Measurements from ENCODE around the gene AAK1. TPM values are rescaled to one million over a fixed set of nuclear protein-coding genes. Genes with fewer than 3 reads are reported as not detected.
A peak's percentile ranks its signal among the peaks of the same experiment; 100 is the strongest.
"Not testable (repeated sequence)": the region's sequence is repeated elsewhere in the genome, so short reads cannot be mapped to it uniquely, and the experiment has no call there.

The AAK1 gene
- total RNA-seq, 2 experiments from 2014 or later, result 95.2 to 99.3 TPM

DNA sequence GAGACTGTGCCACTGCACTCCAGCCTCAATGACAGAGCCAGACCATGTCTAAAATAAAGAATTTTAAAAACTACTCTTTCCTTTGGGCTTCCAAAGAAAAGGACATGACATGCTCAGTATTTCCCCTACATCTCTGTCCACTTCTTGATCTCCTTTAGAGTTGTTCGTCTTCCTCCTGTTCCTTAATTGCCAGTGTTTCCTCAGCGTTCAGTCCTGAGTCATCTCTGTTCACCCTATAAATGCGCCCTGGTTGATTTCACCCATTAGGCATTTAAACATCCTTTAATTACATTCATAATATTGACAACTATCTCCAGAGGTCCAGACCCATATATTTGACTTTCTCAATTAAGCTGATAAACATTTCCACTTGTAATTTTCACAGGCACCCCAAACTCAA lies 64.0 kb downstream of the AAK1 start:
- Mint-ChIP-seq H3K27ac (peak overlapping the region; percentile 26), H3K36me3 (peaks cover 2% of the 10 kb centered on the region), H3K27me3 (no peaks in the 10 kb centered on the region), H3K4me1 (ENCODE audit: low read depth) (peaks cover 75% of the 10 kb centered on the region), H3K9me3 (no peaks in the 10 kb centered on the region), H3K4me3 (no peak overlapping the region)
- intact Hi-C loops (cut with micrococcal nuclease), result loop anchor here (5.0 kb wide), 1 partner anchor 113 kb away; no protein-coding TSS in a partner anchor
- DNase-seq, result no peak
- CTCF ChIA-PET, result interaction anchor here (0.8 to 13.6 kb wide), 2 partner anchors 17 to 103 kb away, joined by 3 to 175 read pairs; no protein-coding TSS in a partner anchor
- POLR2A ChIA-PET, result no interaction called here

DNA sequence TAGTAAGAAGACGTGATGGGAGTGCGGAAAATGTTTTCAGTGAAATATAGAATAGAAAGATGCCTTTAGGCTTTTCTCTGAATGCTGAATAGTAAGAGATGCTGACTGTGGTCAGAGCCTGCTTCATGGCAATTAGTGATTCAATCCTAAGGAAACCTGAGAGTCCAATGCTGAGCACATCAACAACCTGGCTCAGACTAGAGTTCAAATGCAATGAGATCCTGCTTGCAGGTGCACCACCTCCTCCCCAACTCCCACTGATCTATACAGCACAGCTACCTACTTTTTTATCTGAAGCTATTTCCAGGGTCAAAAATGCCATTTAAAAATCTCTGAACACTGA lies 65.4 kb downstream of the AAK1 start:
- no peak for DNase-seq
- Mint-ChIP-seq H3K27ac (peak overlapping the region; percentile 44), H3K36me3 (peaks cover 2% of the 10 kb centered on the region), H3K27me3 (no peaks in the 10 kb centered on the region), H3K4me3 (no peak overlapping the region), H3K9me3 (no peaks in the 10 kb centered on the region), H3K4me1 (ENCODE audit: low read depth) (peaks cover 68% of the 10 kb centered on the region)
- intact Hi-C loops (cut with micrococcal nuclease), result loop anchor here (5.0 kb wide), 1 partner anchor 114 kb away; no protein-coding TSS in a partner anchor
- POLR2A ChIA-PET, result interaction anchor here (0.6 kb wide), 1 partner anchor 178 kb away, joined by 3 read pairs; no protein-coding TSS in a partner anchor
- CTCF ChIA-PET, result interaction anchor here (0.5 to 13.6 kb wide), 2 partner anchors 15 to 127 kb away, joined by 3 to 175 read pairs; no protein-coding TSS in a partner anchor

DNA sequence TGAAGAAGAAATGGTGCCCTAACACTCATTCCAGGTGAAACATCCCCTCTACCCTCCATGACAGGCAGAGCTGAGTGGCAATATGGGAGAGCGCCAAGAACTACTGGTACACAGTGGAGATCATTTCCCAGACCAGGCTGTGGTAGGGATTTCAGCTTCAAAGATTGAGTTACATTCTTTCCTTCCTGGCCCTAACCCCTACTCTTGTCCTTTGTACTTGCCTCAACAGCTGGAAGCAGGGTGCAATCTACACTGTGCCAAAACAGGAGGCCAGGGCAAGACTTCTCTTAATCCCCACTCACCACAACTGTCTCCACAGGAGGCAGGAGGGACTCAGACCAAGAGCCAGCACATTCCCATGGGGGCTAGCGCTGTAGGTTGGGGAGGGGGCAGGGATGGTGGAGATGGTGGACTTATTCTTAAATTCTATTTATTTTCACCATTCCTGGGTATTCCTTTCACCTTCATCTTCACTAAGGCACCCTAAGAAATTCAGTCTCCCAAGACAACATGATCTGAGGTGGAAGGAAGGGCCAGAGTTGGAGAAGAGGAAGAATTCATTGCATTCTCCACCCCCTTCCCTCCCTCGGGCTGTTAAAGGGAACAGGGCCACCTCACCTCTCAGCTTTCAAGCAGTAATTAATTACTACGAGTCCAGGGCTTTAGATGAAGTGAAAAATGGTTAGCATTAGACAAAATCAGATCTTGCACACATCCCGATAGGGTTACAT lies 65.9 kb downstream of the AAK1 start:
- CTCF ChIA-PET, result interaction anchor here (0.9 to 13.6 kb wide), 2 partner anchors 15 to 147 kb away, joined by 3 to 175 read pairs; no protein-coding TSS in a partner anchor
- intact Hi-C loops (cut with micrococcal nuclease), result loop anchor here (5.0 kb wide), 1 partner anchor 115 kb away; no protein-coding TSS in a partner anchor
- no peak for DNase-seq
- Mint-ChIP-seq H3K4me1 (ENCODE audit: low read depth) (peaks cover 68% of the 10 kb centered on the region), H3K9me3 (no peaks in the 10 kb centered on the region), H3K4me3 (no peak overlapping the region), H3K27ac (no peak overlapping the region), H3K36me3 (peaks cover 2% of the 10 kb centered on the region), H3K27me3 (no peaks in the 10 kb centered on the region)
- POLR2A ChIA-PET, result interaction anchor here (0.6 kb wide), 1 partner anchor 177 kb away, joined by 3 read pairs; no protein-coding TSS in a partner anchor

DNA sequence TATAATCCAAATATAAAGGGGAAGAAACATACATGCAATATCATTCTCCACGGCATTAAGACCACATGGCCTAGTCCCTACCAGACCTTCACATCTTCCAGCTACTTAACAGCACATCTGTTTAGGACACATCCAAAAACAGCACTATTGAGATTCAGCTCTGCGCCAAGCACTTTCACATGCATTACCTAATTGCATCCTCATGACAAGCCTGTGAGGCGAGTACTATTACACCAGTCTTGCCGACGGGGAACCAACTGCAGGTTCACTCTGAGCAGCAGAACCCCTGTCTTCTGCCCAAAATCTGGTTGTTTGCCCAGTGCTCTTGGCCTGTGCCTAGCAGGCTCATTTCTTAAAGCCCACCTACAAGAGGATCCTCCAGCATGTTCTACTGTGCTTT lies 66.7 kb downstream of the AAK1 start:
- H3K27ac Mint-ChIP-seq, result no peak overlapping the region
- no peaks in the 10 kb centered on the region for H3K9me3 Mint-ChIP-seq
- peaks cover 2% of the 10 kb centered on the region for H3K36me3 Mint-ChIP-seq
- H3K27me3 Mint-ChIP-seq, result no peaks in the 10 kb centered on the region
- H3K4me1 Mint-ChIP-seq (ENCODE audit: low read depth), result peaks cover 65% of the 10 kb centered on the region
- intact Hi-C loops (cut with micrococcal nuclease), result loop anchor here (5.0 kb wide), 1 partner anchor 115 kb away; no protein-coding TSS in a partner anchor
- H3K4me3 Mint-ChIP-seq, result no peak overlapping the region
- ChIA-PET POLR2A (no interaction called here), CTCF (interaction anchor here (0.9 to 13.6 kb wide), 3 partner anchors 14 to 148 kb away, joined by 3 to 175 read pairs (median 5); no protein-coding TSS in a partner anchor)
- DNase-seq, result no peak

DNA sequence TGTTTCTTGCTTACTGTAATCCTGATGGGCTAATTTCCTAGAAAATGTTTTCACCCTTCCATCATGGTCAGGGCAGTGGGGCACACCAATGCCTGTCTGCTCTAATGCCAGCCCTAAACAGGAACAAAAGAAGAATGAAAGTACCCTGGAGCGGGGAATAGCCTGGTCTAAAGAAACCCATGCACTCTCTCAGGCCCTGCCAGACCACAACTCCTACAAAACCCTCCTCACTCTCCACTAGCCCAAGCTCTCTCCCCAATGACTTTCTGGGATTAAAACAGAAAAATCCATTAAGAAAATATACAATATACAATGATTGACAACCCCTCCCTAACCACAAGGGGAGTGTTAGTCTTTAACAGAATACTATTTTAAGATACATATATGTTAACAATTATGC lies 67.6 kb downstream of the AAK1 start:
- Mint-ChIP-seq H3K4me3 (no peak overlapping the region), H3K27me3 (no peaks in the 10 kb centered on the region), H3K36me3 (peaks cover 2% of the 10 kb centered on the region), H3K9me3 (no peaks in the 10 kb centered on the region), H3K4me1 (ENCODE audit: low read depth) (peaks cover 70% of the 10 kb centered on the region), H3K27ac (no peak overlapping the region)
- CTCF ChIA-PET, result interaction anchor here (1.5 to 13.6 kb wide), 2 partner anchors 13 to 73 kb away, joined by 5 to 175 read pairs; no protein-coding TSS in a partner anchor
- POLR2A ChIA-PET, result no interaction called here
- intact Hi-C loops (cut with micrococcal nuclease), result loop anchor here (5.0 kb wide), 1 partner anchor 116 kb away; no protein-coding TSS in a partner anchor
- DNase-seq, result no peak

DNA sequence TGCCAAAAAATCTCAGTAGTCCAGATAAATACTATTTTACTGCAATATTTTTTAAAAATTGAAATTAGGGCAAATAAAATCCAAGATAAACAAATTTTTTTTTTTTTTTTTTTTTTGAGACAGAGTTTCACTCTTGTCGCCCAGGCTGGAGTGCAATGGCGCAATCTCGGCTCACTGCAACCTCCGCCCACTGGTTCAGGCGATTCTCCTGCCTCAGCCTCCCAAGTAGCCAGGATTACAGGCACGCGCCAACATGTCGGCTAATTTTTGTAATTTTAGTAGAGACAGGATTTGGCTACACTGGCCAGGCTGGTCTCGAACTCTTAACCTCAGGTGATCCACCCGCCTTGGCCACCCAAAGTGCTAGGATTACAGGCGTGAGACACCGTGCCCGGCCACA lies 68.2 kb downstream of the AAK1 start:
- POLR2A ChIA-PET, H3K27me3 Mint-ChIP-seq, H3K36me3 Mint-ChIP-seq, H3K4me3 Mint-ChIP-seq, H3K9me3 Mint-ChIP-seq, H3K27ac Mint-ChIP-seq, DNase-seq: not testable (repeated sequence)
- peaks cover 72% of the 10 kb centered on the region for H3K4me1 Mint-ChIP-seq (ENCODE audit: low read depth)
- intact Hi-C loops (cut with micrococcal nuclease), result loop anchor here (5.0 kb wide), 1 partner anchor 117 kb away; no protein-coding TSS in a partner anchor
- CTCF ChIA-PET, result interaction anchor here (1.5 kb wide), 1 partner anchor 74 kb away, joined by 5 read pairs; no protein-coding TSS in a partner anchor

- Mint-ChIP-seq H3K36me3 (peaks cover 2% of the 10 kb centered on the region), H3K4me1 (ENCODE audit: low read depth) (peaks cover 68% of the 10 kb centered on the region), H3K9me3 (no peaks in the 10 kb centered on the region), H3K4me3 (no peak overlapping the region), H3K27me3 (no peaks in the 10 kb centered on the region), H3K27ac (peak overlapping the region; percentile 23)
- POLR2A ChIA-PET, result no interaction called here
- no peak for DNase-seq
- intact Hi-C loops (cut with micrococcal nuclease), result no loop called here
- CTCF ChIA-PET, result interaction anchor here (0.7 to 2.9 kb wide), 5 partner anchors 8 to 197 kb away, joined by 3 to 27 read pairs (median 4); no protein-coding TSS in a partner anchor
These were observed 70.9 kb downstream of the AAK1 start for GRCh38 chr2:69572641-69573040.

- POLR2A ChIA-PET, result interaction anchor here (0.6 kb wide), 1 partner anchor 110 kb away, joined by 4 read pairs; no protein-coding TSS in a partner anchor
- CTCF ChIA-PET, result interaction anchor here (0.6 to 2.8 kb wide), 4 partner anchors 126 to 195 kb away, joined by 3 to 13 read pairs (median 4); no protein-coding TSS in a partner anchor
- no peak for DNase-seq
- intact Hi-C loops (cut with micrococcal nuclease), result loop anchor here (2.0 kb wide), 1 partner anchor 14 kb away; no protein-coding TSS in a partner anchor
- Mint-ChIP-seq H3K36me3 (peaks cover 2% of the 10 kb centered on the region), H3K27me3 (no peaks in the 10 kb centered on the region), H3K4me3 (no peak overlapping the region), H3K9me3 (no peaks in the 10 kb centered on the region), H3K27ac (peak overlapping the region; percentile 70), H3K4me1 (ENCODE audit: low read depth) (peaks cover 68% of the 10 kb centered on the region)
These were observed 72.3 kb downstream of the AAK1 start for GRCh38 chr2:69571189-69571588.

GRCh38 chr2:69570474-69570873 lies 73.1 kb downstream of the AAK1 start:
- H3K36me3 Mint-ChIP-seq, result peaks cover 2% of the 10 kb centered on the region
- intact Hi-C loops (cut with micrococcal nuclease), result loop anchor here (2.0 kb wide), 1 partner anchor 14 kb away; no protein-coding TSS in a partner anchor
- POLR2A ChIA-PET, result no interaction called here
- CTCF ChIA-PET, result interaction anchor here (0.5 to 2.8 kb wide), 6 partner anchors 10 to 472 kb away, joined by 3 to 13 read pairs (median 3); no protein-coding TSS in a partner anchor
- H3K4me3 Mint-ChIP-seq, result no peak overlapping the region
- no peaks in the 10 kb centered on the region for H3K27me3 Mint-ChIP-seq
- no peak for DNase-seq
- H3K27ac Mint-ChIP-seq, result peak overlapping the region; percentile 70
- H3K9me3 Mint-ChIP-seq, result no peaks in the 10 kb centered on the region
- H3K4me1 Mint-ChIP-seq (ENCODE audit: low read depth), result peaks cover 75% of the 10 kb centered on the region

DNA sequence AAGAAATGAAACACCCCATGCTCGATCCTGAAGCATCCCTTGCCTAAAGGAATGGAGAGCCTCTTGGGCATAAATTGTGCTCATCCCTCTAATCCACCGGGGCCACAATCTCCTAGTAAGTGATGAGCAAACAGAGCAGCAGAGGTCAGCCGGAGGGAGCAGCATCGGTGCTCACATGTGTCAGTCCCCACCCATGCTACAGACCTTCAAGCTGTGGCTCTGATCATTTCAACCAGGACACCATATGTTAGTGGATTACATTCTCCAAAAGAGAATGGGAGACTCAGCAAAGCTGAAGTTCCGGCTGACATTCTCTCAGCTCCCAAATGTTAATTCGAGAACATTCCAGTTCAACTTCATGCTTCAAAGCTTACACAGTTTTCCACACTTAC lies 75.6 kb downstream of the AAK1 start:
- Mint-ChIP-seq H3K27ac (peak overlapping the region; percentile 28), H3K36me3 (no peaks in the 10 kb centered on the region), H3K9me3 (no peaks in the 10 kb centered on the region), H3K4me3 (no peak overlapping the region), H3K27me3 (no peaks in the 10 kb centered on the region), H3K4me1 (ENCODE audit: low read depth) (peaks cover 86% of the 10 kb centered on the region)
- intact Hi-C loops (cut with micrococcal nuclease), result loop anchor here (5.0 kb wide), 1 partner anchor 186 kb away; no protein-coding TSS in a partner anchor
- CTCF ChIA-PET, result interaction anchor here (1.0 kb wide), 2 partner anchors 147 to 157 kb away, joined by 3 to 5 read pairs; no protein-coding TSS in a partner anchor
- DNase-seq, result no peak
- POLR2A ChIA-PET, result no interaction called here

- no peak overlapping the region for H3K4me3 Mint-ChIP-seq
- CTCF ChIA-PET, result interaction anchor here (1.0 to 8.7 kb wide), 17 partner anchors 11 to 258 kb away, joined by 3 to 175 read pairs (median 18); no protein-coding TSS in a partner anchor
These were observed 76.2 kb downstream of the AAK1 start for GRCh38 chr2:69567157-69567908.

More at GRCh38 chr2:69567157-69567908, 76.2 kb downstream of the AAK1 start:
- POLR2A ChIA-PET, result interaction anchor here (0.6 to 1.2 kb wide), 3 partner anchors 13 to 77 kb away, joined by 3 to 4 read pairs (median 4); no protein-coding TSS in a partner anchor
- peak overlapping the region; percentile 35 for H3K27ac Mint-ChIP-seq
- H3K9me3 Mint-ChIP-seq, result no peaks in the 10 kb centered on the region
- H3K27me3 Mint-ChIP-seq, result no peaks in the 10 kb centered on the region
- no peaks in the 10 kb centered on the region for H3K36me3 Mint-ChIP-seq
- no peak for DNase-seq
- intact Hi-C loops (cut with micrococcal nuclease), result loop anchor here (5.0 kb wide), 1 partner anchor 185 kb away; no protein-coding TSS in a partner anchor
- peaks cover 86% of the 10 kb centered on the region for H3K4me1 Mint-ChIP-seq (ENCODE audit: low read depth)

All from activated CD4-positive, alpha-beta memory T cell treated with anti-CD3 and anti-CD28 coated beads for 36 hours (primary cell).